Coronary artery (tissue), 2 donors: ENCODE measurements around the gene ABHD17B.
"Not testable (repeated sequence)": the region's sequence is repeated elsewhere in the genome, so short reads cannot be mapped to it uniquely, and the experiment has no call there.

ENCODE experiments used
- DNase-seq: peaks from one replicate; pipeline ENCODE4 v3.0.0-alpha.2; 2017; ENCODE audit warnings: low spot score
- H3K27ac ChIP-seq, 2 donors: fragments of 200-600 bp; sonication (generic); one replicate each; pipeline ENCODE4 v1.5.1; 2016 to 2019
- H3K4me3 ChIP-seq: fragments of 200-600 bp; sonication (generic); 2 replicates; pipeline ENCODE4 v1.5.1; 2016; ENCODE audit warnings: mild to moderate bottlenecking, moderate library complexity
- TF ChIP-seq, protein P1 (sequence below): fragments of 200-600 bp; sonication (generic); IDR thresholded peaks from one replicate; pipeline ENCODE4 v1.5.1; 2019; ENCODE audit warnings: antibody characterized with exemption

ABHD17B gene

GRCh38 chr9:71901695-71902597, 9.0 kb downstream of the ABHD17B start:
- TF ChIP-seq, protein P1, sequence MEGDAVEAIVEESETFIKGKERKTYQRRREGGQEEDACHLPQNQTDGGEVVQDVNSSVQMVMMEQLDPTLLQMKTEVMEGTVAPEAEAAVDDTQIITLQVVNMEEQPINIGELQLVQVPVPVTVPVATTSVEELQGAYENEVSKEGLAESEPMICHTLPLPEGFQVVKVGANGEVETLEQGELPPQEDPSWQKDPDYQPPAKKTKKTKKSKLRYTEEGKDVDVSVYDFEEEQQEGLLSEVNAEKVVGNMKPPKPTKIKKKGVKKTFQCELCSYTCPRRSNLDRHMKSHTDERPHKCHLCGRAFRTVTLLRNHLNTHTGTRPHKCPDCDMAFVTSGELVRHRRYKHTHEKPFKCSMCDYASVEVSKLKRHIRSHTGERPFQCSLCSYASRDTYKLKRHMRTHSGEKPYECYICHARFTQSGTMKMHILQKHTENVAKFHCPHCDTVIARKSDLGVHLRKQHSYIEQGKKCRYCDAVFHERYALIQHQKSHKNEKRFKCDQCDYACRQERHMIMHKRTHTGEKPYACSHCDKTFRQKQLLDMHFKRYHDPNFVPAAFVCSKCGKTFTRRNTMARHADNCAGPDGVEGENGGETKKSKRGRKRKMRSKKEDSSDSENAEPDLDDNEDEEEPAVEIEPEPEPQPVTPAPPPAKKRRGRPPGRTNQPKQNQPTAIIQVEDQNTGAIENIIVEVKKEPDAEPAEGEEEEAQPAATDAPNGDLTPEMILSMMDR: no peak
- no peak for DNase-seq
- Histone ChIP-seq H3K4me3 (no peak overlapping the region), H3K27ac (no peak overlapping the region)

GRCh38 chr9:71898756-71899155, 12.2 kb downstream of the ABHD17B start:
- not testable (repeated sequence) for H3K27ac ChIP-seq, DNase-seq, H3K4me3 ChIP-seq

DNA sequence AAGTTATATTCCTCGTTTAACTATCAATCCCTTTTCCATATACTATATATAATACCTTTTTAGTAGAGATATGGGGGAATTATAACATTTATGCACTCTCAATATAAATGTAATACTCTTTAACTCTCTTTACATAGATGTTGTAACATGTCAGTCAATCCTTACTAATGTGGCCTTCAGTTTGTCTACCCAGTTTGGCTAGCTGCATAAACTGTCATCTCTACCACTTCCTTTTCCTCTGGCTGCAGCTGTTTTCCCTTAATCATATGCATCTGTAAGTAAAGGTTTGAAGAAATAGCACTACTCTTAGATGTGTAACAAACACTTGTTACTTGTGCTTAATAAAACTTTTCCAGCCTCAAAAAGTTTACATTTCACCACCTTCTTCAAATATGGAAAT, 13.4 kb downstream of the ABHD17B start:
- Histone ChIP-seq H3K27ac (no peak overlapping the region), H3K4me3 (no peak overlapping the region)
- TF ChIP-seq, protein P1: no peak
- no peak for DNase-seq

DNA sequence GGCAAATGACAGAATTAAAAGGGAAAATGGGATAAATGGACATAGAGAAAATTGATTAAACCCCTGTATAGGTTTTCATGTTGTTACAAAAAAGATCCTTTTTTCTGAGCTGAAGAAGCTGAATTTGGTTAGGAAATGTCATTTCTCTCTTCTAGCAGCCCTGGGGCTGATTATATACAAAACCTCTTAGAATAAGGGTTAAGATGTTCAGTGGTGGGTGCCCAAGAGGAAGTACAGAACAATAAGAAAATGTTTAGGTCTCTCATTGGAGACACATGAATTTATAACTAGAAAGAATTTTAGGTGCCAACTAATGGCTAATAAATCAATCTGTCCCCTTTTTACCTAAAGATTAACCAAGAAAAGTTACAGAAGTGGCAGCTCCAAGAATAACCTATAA, 14.2 kb downstream of the ABHD17B start:
- H3K4me3 ChIP-seq: no peak overlapping the region
- no peak for DNase-seq
- H3K27ac ChIP-seq: no peak overlapping the region
- TF ChIP-seq, protein P1: no peak

- TF ChIP-seq, protein P1: no peak
- no peak overlapping the region for H3K27ac ChIP-seq
- no peak overlapping the region for H3K4me3 ChIP-seq
- no peak for DNase-seq
Observed at GRCh38 chr9:71895955-71896354, 15.0 kb downstream of the ABHD17B start.

DNA sequence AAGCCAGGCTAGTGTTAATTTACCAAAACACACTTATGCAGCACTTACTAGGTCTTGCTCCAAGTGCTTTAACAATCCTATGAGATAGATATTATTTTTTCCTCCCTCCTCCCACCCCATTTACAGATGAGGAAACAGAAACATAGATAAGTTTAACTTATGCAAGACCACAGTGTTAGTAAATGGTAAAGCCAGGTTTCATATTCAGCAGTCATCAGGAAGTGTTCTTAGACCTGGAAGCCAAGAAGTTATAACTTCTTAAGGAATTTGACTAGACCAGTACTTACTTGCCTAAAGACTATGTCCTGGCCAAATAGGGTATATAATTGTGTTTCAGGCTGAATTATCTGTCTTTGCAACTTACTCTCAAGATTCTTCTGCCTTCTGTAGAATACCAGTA, 15.9 kb downstream of the ABHD17B start:
- TF ChIP-seq, protein P1: no peak
- no peak overlapping the region for H3K4me3 ChIP-seq
- DNase-seq: no peak
- H3K27ac ChIP-seq: no peak overlapping the region

- DNase-seq: no peak
- TF ChIP-seq, protein P1: no peak
- no peak overlapping the region for H3K27ac ChIP-seq
- H3K4me3 ChIP-seq: no peak overlapping the region
Observed at GRCh38 chr9:71891557-71892189, 19.3 kb downstream of the ABHD17B start.
